RWPE2 (cell line): ENCODE data around the gene IFT80.

Source experiments
- ATAC-seq: fragments of 200-7000 bp; cut with Tn5 transposase; 3 replicates; pipeline ENCODE4 v1.9.1; 2021; ENCODE audit warnings: low read depth
- DNase-seq: peaks from one replicate; pipeline ENCODE4 v3.0.0-alpha.2; 2020; ENCODE audit warnings: low spot score
- H3K27ac ChIP-seq: fragments of 450-650 bp; 2 replicates; pipeline ENCODE4 v1.5.1; 2017; ENCODE audit warnings: mild to moderate bottlenecking; ENCODE audit not compliant: poor library complexity, severe bottlenecking
- H3K27me3 ChIP-seq: fragments of 250-450 bp; sonication (Bioruptor Pico); 2 replicates; pipeline ENCODE4 v1.5.1; 2021; ENCODE audit warnings: mild to moderate bottlenecking, moderate library complexity; ENCODE audit not compliant: insufficient read depth, poor library complexity, severe bottlenecking
- H3K36me3 ChIP-seq: fragments of 250-450 bp; sonication (Bioruptor Pico); 2 replicates; pipeline ENCODE4 v1.5.1; 2020; ENCODE audit warnings: low read depth, mild to moderate bottlenecking, moderate library complexity
- H3K4me1 ChIP-seq: fragments of 250-450 bp; sonication (Bioruptor Pico); 2 replicates; pipeline ENCODE4 v1.5.1; 2021; ENCODE audit warnings: mild to moderate bottlenecking, moderate library complexity; ENCODE audit not compliant: insufficient read depth, poor library complexity, severe bottlenecking
- H3K4me3 ChIP-seq: fragments of 250-450 bp; sonication (Bioruptor Pico); 2 replicates; pipeline ENCODE4 v1.5.1; 2021; ENCODE audit warnings: mild to moderate bottlenecking, moderate library complexity; ENCODE audit not compliant: severe bottlenecking
- H3K9me3 ChIP-seq: fragments of 250-450 bp; sonication (Bioruptor Pico); 2 replicates; pipeline ENCODE4 v1.5.1; 2021; ENCODE audit warnings: mild to moderate bottlenecking, moderate library complexity; ENCODE audit not compliant: severe bottlenecking
- CTCF ChIP-seq: fragments of 450-650 bp; IDR thresholded peaks from one replicate; pipeline ENCODE4 v1.5.1; 2017; ENCODE audit warnings: mild to moderate bottlenecking, moderate library complexity; ENCODE audit not compliant: poor library complexity, severe bottlenecking

IFT80 gene

GRCh38 chr3:160384639-160385318 is 14.2 kb downstream of the IFT80 start:
- Histone ChIP-seq H3K27me3 (no peaks in the 10 kb centered on the region), H3K4me3 (no peak overlapping the region), H3K9me3 (no peaks in the 10 kb centered on the region), H3K27ac (no peak overlapping the region), H3K36me3 (peaks cover 9% of the 10 kb centered on the region; the same call in 1 of the 2 replicates), H3K4me1 (no peaks in the 10 kb centered on the region)
- no peak for TF ChIP-seq CTCF
- no peak for DNase-seq
- ATAC-seq = no peak

DNA sequence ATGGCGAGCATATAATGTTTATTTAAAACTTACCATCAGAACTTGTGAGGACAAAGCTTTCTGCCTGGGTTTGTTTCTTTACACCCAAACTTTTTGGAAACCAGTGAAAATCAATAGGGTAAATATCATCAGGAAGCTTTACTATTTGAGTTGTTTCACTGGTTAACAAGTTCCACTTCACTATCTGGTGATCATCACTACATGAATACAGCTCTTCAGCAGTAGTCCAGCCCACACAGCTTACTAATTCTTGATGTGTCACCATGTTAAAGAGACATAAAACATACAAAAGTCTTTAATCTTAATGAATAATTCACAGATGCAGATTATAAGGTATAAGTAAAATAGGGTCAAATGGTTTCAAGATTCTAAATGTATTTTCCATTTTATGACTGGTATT is 17.6 kb downstream of the IFT80 start:
- Histone ChIP-seq H3K27me3 (no peaks in the 10 kb centered on the region), H3K4me1 (peaks cover 3% of the 10 kb centered on the region), H3K4me3 (no peak overlapping the region), H3K9me3 (no peaks in the 10 kb centered on the region), H3K36me3 (peaks cover 16% of the 10 kb centered on the region; the same call in 1 of the 2 replicates), H3K27ac (no peak overlapping the region)
- no peak for TF ChIP-seq CTCF
- no peak for DNase-seq
- ATAC-seq = no peak

- no peaks in the 10 kb centered on the region for H3K27me3 ChIP-seq
- H3K9me3 ChIP-seq = no peaks in the 10 kb centered on the region
- peaks cover 24% of the 10 kb centered on the region; the same call in 1 of the 2 replicates for H3K36me3 ChIP-seq
- H3K27ac ChIP-seq = no peak overlapping the region
- DNase-seq (no peak), ATAC-seq (no peak)
- TF ChIP-seq CTCF = no peak
- peaks cover 3% of the 10 kb centered on the region for H3K4me1 ChIP-seq
- no peak overlapping the region for H3K4me3 ChIP-seq
These were observed 19.3 kb downstream of the IFT80 start for GRCh38 chr3:160379628-160380214.

- H3K4me3 ChIP-seq = no peak overlapping the region
- H3K27me3 ChIP-seq = no peaks in the 10 kb centered on the region
- peaks cover 3% of the 10 kb centered on the region for H3K4me1 ChIP-seq
- peaks cover 25% of the 10 kb centered on the region; the same call in 1 of the 2 replicates for H3K36me3 ChIP-seq
- no peak for DNase-seq
- TF ChIP-seq CTCF = no peak
- H3K9me3 ChIP-seq = no peaks in the 10 kb centered on the region
- H3K27ac ChIP-seq = no peak overlapping the region
- no peak for ATAC-seq
These were observed 20.5 kb downstream of the IFT80 start for GRCh38 chr3:160378331-160379109.

DNA sequence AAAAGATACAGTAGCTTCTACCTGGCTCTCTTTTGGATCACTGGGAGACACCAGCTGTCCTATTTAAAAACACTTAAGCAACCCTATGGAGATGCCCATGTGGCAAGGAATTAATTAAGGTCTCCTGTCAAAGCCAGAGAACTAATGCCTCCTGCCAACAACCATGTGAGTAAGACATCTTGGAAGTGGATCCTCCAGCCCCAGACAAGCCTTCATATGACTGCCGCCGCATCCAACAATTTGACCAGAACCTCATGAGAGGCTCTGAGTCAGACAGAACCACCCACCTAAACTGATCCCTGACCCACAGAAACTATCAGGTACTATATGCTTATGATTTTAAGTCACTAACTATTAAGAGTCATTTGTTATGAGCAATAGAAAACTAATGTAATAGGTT is 22.3 kb downstream of the IFT80 start:
- DNase-seq (no peak), ATAC-seq (no peak)
- TF ChIP-seq CTCF = no peak
- no peaks in the 10 kb centered on the region for H3K27me3 ChIP-seq
- peaks cover 3% of the 10 kb centered on the region for H3K4me1 ChIP-seq
- H3K9me3 ChIP-seq = no peaks in the 10 kb centered on the region
- H3K4me3 ChIP-seq = no peak overlapping the region
- H3K27ac ChIP-seq = no peak overlapping the region
- peaks cover 21% of the 10 kb centered on the region for H3K36me3 ChIP-seq
